Glutamatergic neuron (in vitro differentiated cells): ENCODE data around the gene AOAH. TPM values are rescaled to one million over a fixed set of nuclear protein-coding genes. Genes with fewer than 3 reads are reported as not detected.

Experiments used
- DNase-seq: peaks from one replicate; pipeline ENCODE4 v3.0.0; 2022
- H3K27ac Mint-ChIP-seq: one replicate; pipeline ENCODE4 v1.8.0; 2020; ENCODE audit warnings: mild to moderate bottlenecking, mixed read lengths, inconsistent platforms; ENCODE audit not compliant: unreplicated experiment
- H3K27me3 Mint-ChIP-seq: one replicate; pipeline ENCODE4 v1.8.0; 2020; ENCODE audit warnings: mild to moderate bottlenecking, moderate library complexity, mixed read lengths, inconsistent platforms; ENCODE audit not compliant: unreplicated experiment
- H3K36me3 Mint-ChIP-seq: one replicate; pipeline ENCODE4 v1.8.0; 2020; ENCODE audit warnings: mild to moderate bottlenecking, mixed read lengths, inconsistent platforms; ENCODE audit not compliant: unreplicated experiment
- H3K4me1 Mint-ChIP-seq: one replicate; pipeline ENCODE4 v1.8.0; 2020; ENCODE audit warnings: mild to moderate bottlenecking, low read depth, mixed read lengths, inconsistent platforms; ENCODE audit not compliant: unreplicated experiment
- H3K4me3 Mint-ChIP-seq: one replicate; pipeline ENCODE4 v1.8.0; 2020; ENCODE audit warnings: mild to moderate bottlenecking, mixed read lengths, inconsistent platforms; ENCODE audit not compliant: unreplicated experiment
- H3K9me3 Mint-ChIP-seq: one replicate; pipeline ENCODE4 v1.8.0; 2020; ENCODE audit warnings: mild to moderate bottlenecking, moderate library complexity, mixed read lengths, inconsistent platforms; ENCODE audit not compliant: unreplicated experiment
- total RNA-seq: library from RNA; stranded (reverse); fragmentation: NEBNext Ultra II Directional; extraction: Animal tissue kit (Norgen Biotek cat#: 25700); gene quantifications from one replicate; pipeline ENCODE4 v1.2.1, GENCODE V29; 2021; ENCODE audit not compliant: unreplicated experiment
- TF ChIP-seq, protein P1 (sequence below): fragments of 200-600 bp; sonication (generic); IDR thresholded peaks from one replicate; pipeline ENCODE4 v1.5.0; 2021; ENCODE audit not compliant: partially characterized antibody, unreplicated experiment

The AOAH gene
- total RNA-seq, 1 donor from 2014 or later, result not detected

GRCh38 chr7:36730046-36730445 lies 5.8 kb upstream of the AOAH start:
- no peak for DNase-seq
- no peak overlapping the region for H3K27ac Mint-ChIP-seq
- H3K4me3 Mint-ChIP-seq, result no peak overlapping the region
- TF ChIP-seq, protein P1, sequence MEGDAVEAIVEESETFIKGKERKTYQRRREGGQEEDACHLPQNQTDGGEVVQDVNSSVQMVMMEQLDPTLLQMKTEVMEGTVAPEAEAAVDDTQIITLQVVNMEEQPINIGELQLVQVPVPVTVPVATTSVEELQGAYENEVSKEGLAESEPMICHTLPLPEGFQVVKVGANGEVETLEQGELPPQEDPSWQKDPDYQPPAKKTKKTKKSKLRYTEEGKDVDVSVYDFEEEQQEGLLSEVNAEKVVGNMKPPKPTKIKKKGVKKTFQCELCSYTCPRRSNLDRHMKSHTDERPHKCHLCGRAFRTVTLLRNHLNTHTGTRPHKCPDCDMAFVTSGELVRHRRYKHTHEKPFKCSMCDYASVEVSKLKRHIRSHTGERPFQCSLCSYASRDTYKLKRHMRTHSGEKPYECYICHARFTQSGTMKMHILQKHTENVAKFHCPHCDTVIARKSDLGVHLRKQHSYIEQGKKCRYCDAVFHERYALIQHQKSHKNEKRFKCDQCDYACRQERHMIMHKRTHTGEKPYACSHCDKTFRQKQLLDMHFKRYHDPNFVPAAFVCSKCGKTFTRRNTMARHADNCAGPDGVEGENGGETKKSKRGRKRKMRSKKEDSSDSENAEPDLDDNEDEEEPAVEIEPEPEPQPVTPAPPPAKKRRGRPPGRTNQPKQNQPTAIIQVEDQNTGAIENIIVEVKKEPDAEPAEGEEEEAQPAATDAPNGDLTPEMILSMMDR, result no peak
- H3K36me3 Mint-ChIP-seq, result peaks cover 11% of the 10 kb centered on the region
- H3K9me3 Mint-ChIP-seq, result peaks cover 8% of the 10 kb centered on the region
- peaks cover 5% of the 10 kb centered on the region for H3K27me3 Mint-ChIP-seq
- peaks cover 3% of the 10 kb centered on the region for H3K4me1 Mint-ChIP-seq

- H3K9me3 Mint-ChIP-seq, result peaks cover 8% of the 10 kb centered on the region
- no peak for DNase-seq
- TF ChIP-seq, protein P1, result no peak
- peaks cover 7% of the 10 kb centered on the region for H3K27me3 Mint-ChIP-seq
- H3K36me3 Mint-ChIP-seq, result peaks cover 11% of the 10 kb centered on the region
- peaks cover 3% of the 10 kb centered on the region for H3K4me1 Mint-ChIP-seq
- H3K27ac Mint-ChIP-seq, result no peak overlapping the region
- H3K4me3 Mint-ChIP-seq, result no peak overlapping the region
Measured at GRCh38 chr7:36728143-36728542, 3.8 kb upstream of the AOAH start.

DNA sequence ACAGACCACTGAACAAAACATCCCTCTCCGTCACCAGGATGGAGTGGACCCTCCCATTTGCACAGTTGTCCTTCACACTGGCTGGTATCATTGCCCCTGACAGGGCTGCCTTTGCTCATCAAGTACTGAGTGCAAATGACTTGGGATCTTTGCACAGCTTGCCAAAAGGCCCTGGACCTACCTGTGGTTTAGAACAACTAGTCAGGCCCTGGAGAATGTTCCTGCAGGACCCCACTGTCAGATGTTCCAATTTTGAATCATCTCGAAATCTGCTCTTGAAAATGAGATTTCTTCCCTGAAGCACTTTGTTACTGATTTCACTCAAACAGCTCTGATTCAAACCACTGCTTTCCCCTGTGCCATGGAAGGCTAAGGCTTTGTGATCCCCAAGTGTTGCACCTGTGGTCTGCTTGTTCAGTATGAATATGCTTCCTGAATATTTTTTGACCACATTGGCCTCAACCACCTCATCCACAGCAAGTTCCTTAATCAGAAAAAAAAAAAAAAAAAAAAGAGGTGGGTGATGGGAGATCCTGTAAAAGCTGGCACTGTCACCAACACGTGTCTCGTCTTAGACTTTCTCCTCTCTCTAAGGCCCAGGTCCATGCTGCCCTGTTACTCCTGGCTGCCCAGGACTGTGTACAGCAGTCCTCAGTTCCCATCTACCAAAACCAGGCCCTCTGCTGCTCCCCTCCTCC lies 2.7 kb upstream of the AOAH start:
- TF ChIP-seq, protein P1, result no peak
- no peak overlapping the region for H3K27ac Mint-ChIP-seq
- H3K27me3 Mint-ChIP-seq, result peaks cover 7% of the 10 kb centered on the region
- H3K9me3 Mint-ChIP-seq, result peaks cover 8% of the 10 kb centered on the region
- no peak overlapping the region for H3K4me3 Mint-ChIP-seq
- peaks cover 3% of the 10 kb centered on the region for H3K4me1 Mint-ChIP-seq
- peaks cover 11% of the 10 kb centered on the region for H3K36me3 Mint-ChIP-seq
- DNase-seq, result no peak

DNA sequence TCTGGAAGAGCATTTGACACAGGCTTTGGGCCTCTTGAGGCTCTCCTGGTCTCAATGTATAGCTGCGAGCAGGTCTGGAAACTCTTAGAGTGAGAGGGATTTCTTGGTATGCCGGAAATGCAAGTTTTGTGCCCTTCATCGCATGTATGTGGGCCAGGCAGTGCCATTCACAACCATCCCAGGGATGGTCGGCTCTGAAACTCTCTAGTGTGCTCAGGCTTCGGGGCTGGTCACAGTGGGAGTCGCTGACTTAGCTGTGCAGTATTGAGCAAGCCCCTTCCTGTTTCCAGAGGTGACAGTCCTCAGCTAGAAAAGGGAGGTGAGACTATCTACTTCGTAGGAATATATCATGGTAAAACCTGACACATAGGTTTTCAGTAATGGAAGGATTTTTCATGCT lies 2.0 kb upstream of the AOAH start:
- H3K27me3 Mint-ChIP-seq, result peaks cover 7% of the 10 kb centered on the region
- peaks cover 8% of the 10 kb centered on the region for H3K9me3 Mint-ChIP-seq
- H3K4me3 Mint-ChIP-seq, result no peak overlapping the region
- peaks cover 3% of the 10 kb centered on the region for H3K4me1 Mint-ChIP-seq
- H3K36me3 Mint-ChIP-seq, result peaks cover 11% of the 10 kb centered on the region
- TF ChIP-seq, protein P1, result no peak
- H3K27ac Mint-ChIP-seq, result no peak overlapping the region
- no peak for DNase-seq

DNA sequence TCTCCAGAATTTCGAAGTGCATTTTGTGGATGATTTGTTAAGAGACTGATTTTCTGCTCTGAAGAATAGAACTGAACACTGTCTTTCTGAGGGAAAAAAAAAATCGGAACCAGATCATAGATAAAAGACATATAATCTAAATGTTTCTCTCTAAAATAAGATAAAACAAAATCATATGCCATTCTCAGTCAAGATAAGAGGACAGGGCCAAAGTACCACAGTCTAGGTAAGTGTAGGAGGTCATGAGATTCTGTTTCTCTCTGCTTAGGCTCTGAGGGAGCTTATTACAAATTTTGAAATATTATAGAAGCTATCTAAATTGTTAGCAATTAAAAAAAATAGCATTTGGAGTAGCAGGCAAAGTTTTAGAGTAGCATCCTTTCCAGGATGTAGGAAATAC lies 702 bp upstream of the AOAH start:
- peaks cover 7% of the 10 kb centered on the region for H3K36me3 Mint-ChIP-seq
- peaks cover 8% of the 10 kb centered on the region for H3K9me3 Mint-ChIP-seq
- H3K4me1 Mint-ChIP-seq, result peaks cover 3% of the 10 kb centered on the region
- H3K27me3 Mint-ChIP-seq, result peaks cover 10% of the 10 kb centered on the region
- no peak overlapping the region for H3K4me3 Mint-ChIP-seq
- no peak for DNase-seq
- H3K27ac Mint-ChIP-seq, result no peak overlapping the region
- TF ChIP-seq, protein P1, result no peak
